Erythroblast (primary cell): ENCODE data around the gene TIMM8B.

Experiments used
- GATA1 ChIP-seq: IDR thresholded peaks from 2 replicates; pipeline ENCODE4 v1.6.1; 2011; ENCODE audit warnings: low read depth, mild to moderate bottlenecking, control low read depth, low read length, moderate library complexity
- POLR2A ChIP-seq: IDR thresholded peaks from 2 replicates; pipeline ENCODE4 v1.6.1; 2011; ENCODE audit warnings: mild to moderate bottlenecking, low read length

GRCh38 chr11:112058103-112058502 is 28.5 kb downstream of the TIMM8B start:
- no peak for TF ChIP-seq POLR2A
- no peak for TF ChIP-seq GATA1
